Activated CD4-positive, alpha-beta T cell treated with anti-CD3 and anti-CD28 coated beads for 24 hours (primary cell): ENCODE measurements around the gene XPNPEP2.
A peak's percentile ranks its signal among the peaks of the same experiment; 100 is the strongest.

ENCODE experiments used
- DNase-seq, 2 donors: peaks; one replicate each; pipeline ENCODE4 v3.0.0-alpha.2; 2020; ENCODE audit warnings: low read depth in 2 of 2

XPNPEP2 gene

DNA sequence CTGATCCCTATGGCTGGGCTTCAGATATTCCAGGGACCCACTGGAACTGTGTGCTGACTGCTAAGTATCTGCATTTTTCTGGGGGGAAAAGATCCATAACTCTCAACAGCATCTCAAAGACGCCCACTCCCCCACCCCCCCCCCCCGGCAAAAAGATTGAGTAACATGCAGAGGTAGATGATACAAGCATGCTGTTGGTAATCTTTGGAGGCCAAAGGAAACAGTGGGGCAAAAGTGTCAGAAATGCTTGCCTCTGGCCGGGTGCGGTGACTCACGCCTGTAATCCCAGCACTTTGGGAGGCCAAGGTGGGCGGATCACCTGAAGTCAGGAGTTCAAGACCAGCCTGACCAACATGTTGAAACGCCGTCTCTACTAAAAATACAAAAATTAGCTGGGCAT is 12.2 kb downstream of the XPNPEP2 start:
- DNase-seq = no peak

DNA sequence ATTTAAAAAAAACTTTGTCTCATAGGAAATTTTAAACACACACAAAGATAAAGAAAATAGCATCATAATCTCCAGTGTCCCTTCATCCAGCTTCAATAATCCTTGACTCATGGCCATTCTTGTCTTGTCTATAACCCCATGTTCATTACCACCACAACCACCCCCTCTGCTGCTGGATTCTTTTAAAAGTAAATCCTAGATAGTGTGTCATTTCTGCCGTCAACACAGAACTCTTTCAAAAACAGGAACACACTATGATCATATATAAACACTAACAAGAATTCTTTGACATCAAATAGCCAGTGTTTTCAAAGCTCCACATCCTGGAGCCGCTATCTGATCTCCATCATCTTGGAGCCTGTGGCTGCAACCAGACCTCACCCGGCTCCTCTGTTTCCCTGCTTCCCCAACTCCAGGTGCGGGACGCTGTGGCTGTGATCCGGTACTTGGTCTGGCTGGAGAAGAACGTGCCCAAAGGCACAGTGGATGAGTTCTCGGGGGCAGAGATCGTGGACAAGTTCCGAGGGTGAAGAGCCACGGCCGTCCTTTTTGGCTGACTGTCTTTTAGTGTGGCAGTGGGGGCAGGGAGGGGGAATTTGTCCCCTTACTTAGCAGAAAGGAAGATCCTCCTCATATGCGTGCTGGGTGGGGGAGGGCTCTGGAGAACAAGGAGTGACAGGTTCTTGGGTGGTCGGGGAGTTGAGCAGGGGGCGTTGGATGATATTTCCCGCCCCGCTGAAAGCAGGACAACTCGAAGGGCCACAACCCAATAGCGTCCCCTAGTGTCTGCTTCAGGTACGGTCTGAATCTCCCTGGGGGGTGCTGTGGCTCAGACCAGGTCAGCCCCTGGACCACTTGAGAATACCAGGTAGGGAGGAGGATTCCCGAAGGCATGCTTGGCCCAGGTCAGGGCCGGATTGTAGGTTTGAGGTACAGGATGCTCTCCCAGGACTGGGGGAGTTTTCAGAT is 15.6 kb downstream of the XPNPEP2 start:
- no peak for DNase-seq

- DNase-seq = no peak
Measured at GRCh38 chrX:129755779-129756650, 17.2 kb downstream of the XPNPEP2 start.

- DNase-seq = no peak
Measured at GRCh38 chrX:129759576-129760061, 20.8 kb downstream of the XPNPEP2 start.

DNA sequence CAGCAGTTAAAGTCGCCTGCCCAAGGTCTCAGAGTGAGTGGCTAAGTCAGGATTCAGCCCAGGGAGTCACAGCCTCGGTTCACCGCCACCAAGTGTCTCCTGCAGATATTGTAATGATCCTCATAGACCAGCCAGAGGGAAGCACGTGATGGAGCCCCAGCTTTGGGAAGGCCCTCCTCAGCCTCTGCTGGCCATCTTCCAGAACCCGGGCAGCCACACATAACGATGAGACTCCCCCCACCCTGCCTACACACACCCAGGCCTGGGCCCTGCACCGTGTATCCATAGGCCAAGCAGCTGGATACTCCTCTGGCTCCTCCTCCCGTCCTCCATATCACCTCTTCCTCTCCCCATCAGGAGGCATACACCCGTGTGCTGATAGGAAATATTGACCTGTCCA is 21.4 kb downstream of the XPNPEP2 start:
- no peak for DNase-seq

DNA sequence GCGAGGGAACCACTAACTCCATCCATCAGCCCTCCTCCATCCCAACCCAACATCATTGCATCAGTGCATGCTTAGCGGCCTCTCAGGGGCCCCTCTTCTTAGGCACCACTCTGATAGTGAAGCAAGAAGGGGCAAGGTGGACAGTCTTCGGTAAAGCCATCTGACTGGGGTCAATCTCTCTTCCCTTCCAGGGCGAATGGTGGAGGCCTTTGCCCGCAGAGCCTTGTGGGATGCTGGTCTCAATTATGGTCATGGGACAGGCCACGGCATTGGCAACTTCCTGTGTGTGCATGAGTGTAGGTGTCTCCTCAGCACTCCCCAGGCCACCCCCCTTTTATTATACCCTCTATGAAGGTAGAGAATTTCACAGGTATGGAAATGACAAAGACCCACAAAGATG is 22.2 kb downstream of the XPNPEP2 start:
- DNase-seq = no peak

GRCh38 chrX:129761596-129761995 is 22.8 kb downstream of the XPNPEP2 start:
- no peak for DNase-seq

GRCh38 chrX:129762448-129762847 is 23.7 kb downstream of the XPNPEP2 start:
- no peak for DNase-seq

DNA sequence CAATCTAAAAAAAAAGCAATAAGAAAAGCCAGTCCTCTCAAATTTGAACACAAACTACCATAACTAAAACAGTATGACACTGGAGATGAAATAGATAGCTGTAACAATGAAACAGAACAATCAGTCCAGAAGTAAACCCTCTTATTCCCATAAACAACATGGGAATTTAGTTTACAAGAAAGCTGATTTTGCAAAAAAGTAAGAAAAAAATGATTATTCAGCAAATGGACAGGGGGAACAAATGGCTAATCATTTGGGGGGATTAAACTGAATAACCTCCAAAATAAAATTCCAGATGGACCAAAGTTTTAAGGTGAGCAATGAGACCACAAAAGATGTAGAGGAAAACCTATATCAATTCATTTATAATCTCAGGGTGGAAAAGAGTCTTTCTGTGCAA is 24.9 kb downstream of the XPNPEP2 start:
- DNase-seq = no peak

DNA sequence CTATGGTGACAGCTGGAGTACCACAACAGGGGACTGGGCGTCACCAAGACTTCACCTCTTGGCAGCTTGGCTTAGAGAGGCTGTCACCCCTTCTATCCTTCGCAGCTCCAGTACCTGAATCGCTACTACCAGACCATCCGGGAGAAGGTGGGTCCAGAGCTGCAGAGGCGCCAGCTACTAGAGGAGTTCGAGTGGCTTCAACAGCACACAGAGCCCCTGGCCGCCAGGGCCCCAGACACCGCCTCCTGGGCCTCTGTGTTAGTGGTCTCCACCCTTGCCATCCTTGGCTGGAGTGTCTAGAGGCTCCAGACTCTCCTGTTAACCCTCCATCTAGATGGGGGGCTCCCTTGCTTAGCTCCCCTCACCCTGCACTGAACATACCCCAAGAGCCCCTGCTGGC is 29.4 kb downstream of the XPNPEP2 start:
- DNase-seq = no peak

- no peak for DNase-seq
Measured at GRCh38 chrX:129768586-129769466, 30.0 kb downstream of the XPNPEP2 start.

- peak in 1 of 2 donors; percentile 38 for DNase-seq
Measured at GRCh38 chrX:129769467-129770154, 30.8 kb downstream of the XPNPEP2 start.

DNA sequence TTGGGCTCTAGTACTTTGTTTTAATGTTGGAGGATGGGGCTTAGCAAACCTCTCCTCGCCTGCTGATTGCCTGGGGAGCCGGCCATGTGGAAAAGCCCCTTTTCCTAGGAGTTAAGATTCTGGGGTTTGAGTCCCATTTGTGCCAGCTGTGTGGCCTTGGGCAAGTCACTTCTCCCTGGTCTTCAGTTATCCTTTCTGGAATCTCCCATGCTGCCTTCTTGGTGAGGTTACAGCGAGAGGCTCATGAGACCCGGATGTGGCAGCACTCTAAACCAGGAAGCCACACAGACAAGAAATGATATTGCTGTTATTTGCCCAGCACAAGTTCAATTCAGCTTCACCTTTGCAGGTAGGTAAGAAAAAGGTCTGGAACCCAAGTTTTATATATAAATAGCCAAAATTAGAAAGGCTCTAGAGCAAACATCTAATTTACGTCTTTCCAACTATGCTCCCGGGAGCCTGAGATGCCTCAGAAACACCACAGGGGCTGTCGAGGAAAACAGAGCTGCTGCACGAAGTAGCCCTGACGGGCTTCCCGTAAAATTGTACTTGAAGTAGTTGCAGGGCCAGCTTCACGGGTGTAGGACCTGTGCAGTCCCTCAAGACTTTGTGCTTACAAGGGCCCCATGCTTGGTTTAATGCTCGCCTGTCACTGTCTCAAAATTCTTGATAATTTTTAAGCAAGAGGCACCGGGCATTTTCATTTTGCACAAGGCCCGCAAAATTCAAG is 32.7 kb downstream of the XPNPEP2 start:
- no peak for DNase-seq

GRCh38 chrX:129772796-129773431 is 34.1 kb downstream of the XPNPEP2 start:
- no peak for DNase-seq

GRCh38 chrX:129773649-129774458 is 35.1 kb downstream of the XPNPEP2 start:
- DNase-seq = no peak

DNA sequence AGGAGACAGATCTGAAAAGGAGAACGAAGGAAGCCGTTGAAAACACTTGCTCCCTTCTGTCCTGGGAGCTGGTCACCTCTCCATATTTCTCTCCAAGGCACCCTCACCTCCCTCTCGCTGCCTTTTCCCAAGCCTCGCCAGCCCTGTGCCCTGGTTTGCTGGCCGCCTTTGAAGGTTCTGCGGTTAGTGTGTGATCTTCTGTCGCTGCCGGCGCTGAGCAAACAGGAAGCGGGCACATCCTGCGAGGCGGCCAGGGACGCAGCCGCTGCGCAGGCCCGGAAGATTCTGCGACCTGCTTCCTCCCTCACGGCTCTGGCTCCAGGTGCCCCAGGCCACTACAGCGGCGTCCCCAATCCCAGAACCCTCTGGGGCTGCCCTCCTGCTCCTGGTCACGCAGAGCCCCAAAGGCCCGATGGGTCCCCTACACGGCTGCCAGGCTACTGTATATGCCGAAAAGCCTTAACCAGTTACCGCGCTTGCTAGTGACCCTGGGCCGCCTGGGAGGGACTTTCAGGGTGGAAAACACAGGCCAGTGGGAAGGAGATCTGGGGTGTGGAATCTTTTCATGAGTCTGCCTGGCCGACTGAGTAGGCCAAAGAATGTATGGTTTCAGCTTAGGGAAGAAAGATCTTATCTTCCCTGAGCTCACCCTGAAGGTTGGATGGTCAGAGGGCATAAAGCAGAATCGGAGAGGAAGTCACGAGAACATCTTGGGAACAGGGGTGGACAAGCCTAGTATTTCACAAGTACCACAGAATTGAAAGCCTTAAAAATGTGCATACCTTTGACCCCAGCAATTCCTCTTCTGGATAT is 38.6 kb downstream of the XPNPEP2 start:
- DNase-seq = peak in 1 of 2 donors; percentile 52

- no peak for DNase-seq
Measured at GRCh38 chrX:129779086-129779672, 40.4 kb downstream of the XPNPEP2 start.
